Epithelial cell of esophagus (primary cell): Measurements from ENCODE around the gene LBHD1.
"Not testable (repeated sequence)": the region's sequence is repeated elsewhere in the genome, so short reads cannot be mapped to it uniquely, and the experiment has no call there.

Experiments used
- DNase-seq: peaks from one replicate; pipeline ENCODE4 v3.0.0; 2010; ENCODE audit warnings: low read depth
- H3K4me3 ChIP-seq: 2 replicates; pipeline ENCODE4 v1.5.1; 2011; ENCODE audit warnings: mild to moderate bottlenecking, low read length, control low read depth
- CTCF ChIP-seq: IDR thresholded peaks from 2 replicates; pipeline ENCODE4 v1.5.1; 2011; ENCODE audit warnings: low read depth, mild to moderate bottlenecking, low read length, control low read depth, inconsistent platforms; ENCODE audit not compliant: insufficient read depth; ENCODE audit errors: missing control alignments

LBHD1 gene

GRCh38 chr11:62678433-62678769, 6.3 kb upstream of the LBHD1 start:
- H3K4me3 ChIP-seq = peak overlapping the region; percentile 92
- TF ChIP-seq CTCF = no peak
- no peak for DNase-seq

GRCh38 chr11:62677714-62678113, 5.6 kb upstream of the LBHD1 start:
- peak overlapping the region; percentile 92 for H3K4me3 ChIP-seq
- no peak for TF ChIP-seq CTCF
- no peak for DNase-seq

GRCh38 chr11:62677156-62677555, 5.1 kb upstream of the LBHD1 start:
- no peak overlapping the region for H3K4me3 ChIP-seq
- TF ChIP-seq CTCF = no peak
- no peak for DNase-seq

GRCh38 chr11:62676698-62677097, 4.6 kb upstream of the LBHD1 start:
- no peak overlapping the region for H3K4me3 ChIP-seq
- peak; percentile 2 for TF ChIP-seq CTCF
- no peak for DNase-seq

GRCh38 chr11:62675415-62675814, 3.3 kb upstream of the LBHD1 start:
- not testable (repeated sequence) for DNase-seq

GRCh38 chr11:62673196-62673525, 1.1 kb upstream of the LBHD1 start:
- no peak for TF ChIP-seq CTCF
- peak overlapping the region; percentile 89 for H3K4me3 ChIP-seq
- DNase-seq = no peak

More at GRCh38 chr11:62675415-62675814, 3.3 kb upstream of the LBHD1 start:
- H3K4me3 ChIP-seq = not testable (repeated sequence)

- H3K4me3 ChIP-seq = peak overlapping the region; percentile 89
- TF ChIP-seq CTCF = no peak
- DNase-seq = no peak
Observed at GRCh38 chr11:62671236-62671607, 845 bp downstream of the LBHD1 start.
